Stomach smooth muscle (tissue), 2 donors: ENCODE measurements around the gene KREMEN1.

Source experiments
- H3K27ac ChIP-seq: one replicate; pipeline ENCODE4 v1.7.0; 2013; ENCODE audit warnings: mild to moderate bottlenecking, low read length, inconsistent platforms
- H3K27me3 ChIP-seq, 2 donors: one replicate each; pipeline ENCODE4 v1.7.0; 2013; ENCODE audit warnings: low read length in 2 of 2; ENCODE audit not compliant: insufficient read depth in 2 of 2, control insufficient read depth in 1 of 2
- H3K36me3 ChIP-seq, 2 donors: one replicate each; pipeline ENCODE4 v1.7.0; 2013; ENCODE audit warnings: low read length in 2 of 2; ENCODE audit not compliant: control insufficient read depth in 2 of 2, insufficient read depth in 2 of 2
- H3K4me1 ChIP-seq: one replicate; pipeline ENCODE4 v1.7.0; 2013; ENCODE audit warnings: low read length; ENCODE audit not compliant: control insufficient read depth, insufficient read depth
- H3K4me3 ChIP-seq, 2 donors: one replicate each; pipeline ENCODE4 v1.7.0; 2013; ENCODE audit warnings: low read length in 2 of 2
- H3K9ac ChIP-seq, 2 donors: one replicate each; pipeline ENCODE4 v1.7.0; 2013; ENCODE audit warnings: low read length in 2 of 2, mild to moderate bottlenecking in 1 of 2
- H3K9me3 ChIP-seq, 2 donors: one replicate each; pipeline ENCODE4 v1.7.0; 2013; ENCODE audit warnings: low read length in 2 of 2; ENCODE audit not compliant: control insufficient read depth in 2 of 2
- donor health status: healthy.
- donor health status: Pancreatic carcinoma.

KREMEN1 gene

DNA sequence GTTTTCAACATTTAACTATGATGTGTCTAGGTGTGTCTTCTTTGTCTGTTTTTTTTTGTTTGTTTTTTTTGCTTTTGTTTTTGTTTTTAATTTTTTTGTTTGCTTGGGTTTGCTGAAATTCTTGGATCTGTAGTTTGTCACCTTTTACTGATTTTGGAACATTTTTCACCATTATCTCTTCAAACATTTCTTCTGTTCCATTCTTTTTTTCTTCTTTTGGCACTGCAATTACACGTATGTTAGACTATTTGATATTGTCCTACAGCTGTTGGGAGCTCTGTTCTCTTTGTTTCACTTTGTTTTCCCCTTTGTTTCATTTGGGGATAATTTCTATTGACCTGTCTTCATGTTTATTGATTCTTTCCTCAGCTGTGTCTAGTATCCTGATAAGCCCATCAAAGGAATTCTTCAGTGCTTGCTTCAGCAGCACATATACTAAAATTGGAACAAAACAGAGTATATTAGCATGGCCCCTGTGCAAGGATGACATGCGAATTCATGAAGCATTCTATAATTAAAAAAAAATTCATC is 60.8 kb downstream of the KREMEN1 start:
- Histone ChIP-seq H3K4me3 (no peak overlapping the region), H3K4me1 (no peaks in the 10 kb centered on the region), H3K36me3 (peaks cover 6 to 16% of the 10 kb centered on the region in 2 donors), H3K27ac (no peak overlapping the region), H3K9ac (no peak overlapping the region), H3K27me3 (no peaks in the 10 kb centered on the region), H3K9me3 (no peaks in the 10 kb centered on the region)

GRCh38 chr22:29134448-29134847 is 61.6 kb downstream of the KREMEN1 start:
- Histone ChIP-seq H3K4me1 (no peaks in the 10 kb centered on the region), H3K4me3 (no peak overlapping the region), H3K27ac (no peak overlapping the region), H3K9me3 (no peaks in the 10 kb centered on the region), H3K9ac (no peak overlapping the region), H3K36me3 (peaks cover 6 to 16% of the 10 kb centered on the region in 2 donors), H3K27me3 (no peaks in the 10 kb centered on the region)

GRCh38 chr22:29136782-29137700 is 64.2 kb downstream of the KREMEN1 start:
- Histone ChIP-seq H3K4me1 (no peaks in the 10 kb centered on the region), H3K27me3 (no peaks in the 10 kb centered on the region), H3K9ac (no peak overlapping the region), H3K9me3 (no peaks in the 10 kb centered on the region), H3K4me3 (no peak overlapping the region), H3K36me3 (peaks cover 9 to 31% of the 10 kb centered on the region in 2 donors), H3K27ac (no peak overlapping the region)

DNA sequence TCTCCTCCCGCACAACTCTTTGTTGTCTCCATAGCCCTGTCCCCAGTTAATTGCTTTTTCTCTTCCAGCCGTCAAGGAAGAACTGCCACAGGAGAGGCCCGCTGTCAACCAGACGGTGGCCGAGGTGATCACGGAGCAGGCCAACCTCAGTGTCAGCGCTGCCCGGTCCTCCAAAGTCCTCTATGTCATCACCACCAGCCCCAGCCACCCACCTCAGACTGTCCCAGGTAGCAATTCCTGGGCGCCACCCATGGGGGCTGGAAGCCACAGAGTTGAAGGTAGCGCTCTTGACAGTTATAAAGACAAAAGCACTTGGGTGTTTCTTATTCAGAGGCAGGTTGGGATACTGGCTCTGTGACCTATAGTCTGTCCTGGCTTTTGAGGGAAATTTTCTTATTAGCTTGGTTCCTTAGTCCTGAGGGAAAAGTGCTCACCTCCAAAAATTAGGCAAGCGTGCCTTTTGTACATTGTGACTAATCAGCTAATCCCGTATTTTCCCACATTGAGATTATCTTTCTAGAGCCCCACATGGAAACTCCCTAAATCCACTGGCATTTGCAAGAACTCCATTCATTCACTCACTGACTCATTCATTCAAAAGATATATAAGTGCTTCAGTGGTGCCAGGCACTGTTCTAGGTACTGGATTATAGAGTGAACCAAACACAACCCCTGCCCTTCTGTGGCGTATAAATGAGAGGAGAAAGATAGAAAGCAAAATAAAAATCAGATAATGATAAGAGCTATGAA is 65.9 kb downstream of the KREMEN1 start:
- Histone ChIP-seq H3K27me3 (no peaks in the 10 kb centered on the region), H3K9me3 (no peaks in the 10 kb centered on the region), H3K27ac (no peak overlapping the region), H3K4me3 (no peak overlapping the region), H3K4me1 (no peaks in the 10 kb centered on the region), H3K36me3 (peaks cover 7 to 35% of the 10 kb centered on the region in 2 donors), H3K9ac (no peak overlapping the region)

DNA sequence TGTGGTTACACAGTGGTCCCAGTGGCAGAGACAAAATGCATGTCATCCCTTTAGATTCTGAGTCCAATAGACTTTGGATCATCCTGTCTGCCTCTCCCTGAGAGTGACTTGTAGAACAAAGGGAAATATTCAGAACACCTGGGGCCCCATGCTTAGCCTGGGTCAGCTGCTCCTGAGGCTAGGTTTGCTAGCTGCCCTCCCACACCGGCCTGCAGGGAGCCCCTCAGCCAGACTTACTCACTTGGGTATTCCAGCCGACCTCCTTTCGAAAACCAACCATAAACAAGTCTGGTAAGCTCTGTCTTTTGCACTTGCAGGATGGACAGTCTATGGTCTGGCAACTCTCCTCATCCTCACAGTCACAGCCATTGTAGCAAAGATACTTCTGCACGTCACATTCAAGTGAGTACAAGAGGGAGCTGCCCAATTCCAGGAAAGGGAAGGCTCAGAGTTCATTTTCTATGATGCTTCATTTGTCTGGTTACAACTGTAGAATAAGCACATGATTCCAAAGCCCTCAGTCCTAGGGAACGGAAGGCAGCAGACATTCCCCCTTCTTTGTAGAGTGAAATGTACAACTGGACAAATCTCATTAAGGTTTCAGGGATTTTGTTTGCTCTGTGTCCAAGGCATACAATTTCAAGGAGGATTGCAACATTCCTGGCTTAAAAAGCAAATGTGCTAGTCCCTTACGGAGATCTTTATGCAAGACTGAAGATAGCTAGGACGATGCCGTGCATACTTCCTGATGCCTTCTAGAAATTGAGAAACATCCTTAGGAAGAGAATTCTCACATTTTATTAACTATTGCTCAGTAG is 67.3 kb downstream of the KREMEN1 start:
- no peaks in the 10 kb centered on the region for H3K9me3 ChIP-seq
- H3K4me1 ChIP-seq: no peaks in the 10 kb centered on the region
- no peak overlapping the region for H3K27ac ChIP-seq
- no peaks in the 10 kb centered on the region for H3K27me3 ChIP-seq
- no peak overlapping the region for H3K4me3 ChIP-seq
- peaks cover 7 to 33% of the 10 kb centered on the region in 2 donors for H3K36me3 ChIP-seq
- no peak overlapping the region for H3K9ac ChIP-seq

- H3K36me3 ChIP-seq: peaks cover 7 to 32% of the 10 kb centered on the region in 2 donors
- no peak overlapping the region for H3K9ac ChIP-seq
- no peaks in the 10 kb centered on the region for H3K9me3 ChIP-seq
- H3K27me3 ChIP-seq: no peaks in the 10 kb centered on the region
- no peak overlapping the region for H3K27ac ChIP-seq
- H3K4me3 ChIP-seq: no peak overlapping the region
- H3K4me1 ChIP-seq: no peaks in the 10 kb centered on the region
Measured at GRCh38 chr22:29141078-29141688, 68.3 kb downstream of the KREMEN1 start.

- no peaks in the 10 kb centered on the region for H3K27me3 ChIP-seq
- no peak overlapping the region for H3K4me3 ChIP-seq
- peaks cover 3% of the 10 kb centered on the region for H3K4me1 ChIP-seq
- H3K9me3 ChIP-seq: no peaks in the 10 kb centered on the region
- peaks cover 7 to 26% of the 10 kb centered on the region in 2 donors for H3K36me3 ChIP-seq
- H3K27ac ChIP-seq: no peak overlapping the region
- H3K9ac ChIP-seq: no peak overlapping the region
Measured at GRCh38 chr22:29142116-29142515, 69.3 kb downstream of the KREMEN1 start.

GRCh38 chr22:29143941-29144785 is 71.3 kb downstream of the KREMEN1 start:
- Histone ChIP-seq H3K27me3 (no peaks in the 10 kb centered on the region), H3K9ac (no peak overlapping the region), H3K27ac (no peak overlapping the region), H3K36me3 (peaks cover 4 to 19% of the 10 kb centered on the region in 2 donors), H3K9me3 (no peaks in the 10 kb centered on the region), H3K4me1 (peaks cover 10% of the 10 kb centered on the region), H3K4me3 (no peak overlapping the region)

GRCh38 chr22:29144786-29145160 is 71.9 kb downstream of the KREMEN1 start:
- no peaks in the 10 kb centered on the region for H3K27me3 ChIP-seq
- peaks cover 10% of the 10 kb centered on the region for H3K4me1 ChIP-seq
- H3K27ac ChIP-seq: no peak overlapping the region
- H3K9ac ChIP-seq: no peak overlapping the region
- no peaks in the 10 kb centered on the region for H3K9me3 ChIP-seq
- peaks cover 4 to 19% of the 10 kb centered on the region in 2 donors for H3K36me3 ChIP-seq
- H3K4me3 ChIP-seq: no peak overlapping the region
